Loucy (cell line): ENCODE measurements around the gene BAX.

Experiments used
- H2AFZ ChIP-seq: fragments of 200-600 bp; sonication (generic); 2 replicates; pipeline ENCODE4 v1.6.0; 2016; ENCODE audit warnings: antibody characterized with exemption, mild to moderate bottlenecking, low read length, moderate library complexity
- H3F3A ChIP-seq: fragments of 200-600 bp; 2 replicates; pipeline ENCODE4 v1.6.0; 2016; ENCODE audit warnings: antibody characterized with exemption, low read depth, mild to moderate bottlenecking
- H3K27me3 ChIP-seq: fragments of 200-600 bp; sonication (generic); 2 replicates; pipeline ENCODE4 v1.6.1; 2014; ENCODE audit warnings: low read length, mild to moderate bottlenecking; ENCODE audit not compliant: insufficient read depth, poor library complexity, severe bottlenecking
- H3K36me3 ChIP-seq: fragments of 200-600 bp; sonication (generic); 2 replicates; pipeline ENCODE4 v1.6.1; 2016; ENCODE audit warnings: low read length; ENCODE audit not compliant: insufficient read depth
- H3K4me1 ChIP-seq: fragments of 200-600 bp; sonication (generic); 2 replicates; pipeline ENCODE4 v1.5.1; 2014; ENCODE audit warnings: low read length, mild to moderate bottlenecking; ENCODE audit not compliant: insufficient read depth, poor library complexity, severe bottlenecking
- H3K4me2 ChIP-seq: fragments of 200-600 bp; sonication (generic); 2 replicates; pipeline ENCODE4 v1.6.0; 2014; ENCODE audit warnings: antibody characterized with exemption, low read length, low read depth, mild to moderate bottlenecking; ENCODE audit not compliant: poor library complexity, severe bottlenecking
- H3K4me3 ChIP-seq: fragments of 200-600 bp; sonication (generic); 2 replicates; pipeline ENCODE4 v1.5.1; 2014; ENCODE audit warnings: low read length, mild to moderate bottlenecking, mixed read lengths; ENCODE audit not compliant: poor library complexity, severe bottlenecking
- H3K79me2 ChIP-seq: fragments of 200-600 bp; sonication (generic); 2 replicates; pipeline ENCODE4 v1.6.1; 2014; ENCODE audit warnings: low read length; ENCODE audit not compliant: insufficient read depth
- H3K9ac ChIP-seq: fragments of 200-600 bp; sonication (generic); 2 replicates; pipeline ENCODE4 v1.6.0; 2014; ENCODE audit warnings: mild to moderate bottlenecking, low read depth, low read length, moderate library complexity; ENCODE audit not compliant: poor library complexity, severe bottlenecking
- H3K9me2 ChIP-seq: fragments of 200-600 bp; sonication (generic); replicated peaks from 2 replicates; pipeline ENCODE4 v1.6.1; 2016; ENCODE audit warnings: low read depth, low read length, mixed read lengths
- H3K9me3 ChIP-seq: fragments of 200-600 bp; sonication (generic); 2 replicates; pipeline ENCODE4 v1.6.1; 2014; ENCODE audit warnings: mild to moderate bottlenecking, antibody characterized with exemption, low read length, low read depth; ENCODE audit not compliant: insufficient read depth
- H4K20me1 ChIP-seq: fragments of 200-600 bp; sonication (generic); 2 replicates; pipeline ENCODE4 v1.6.0; 2014; ENCODE audit warnings: antibody characterized with exemption, low read length, mild to moderate bottlenecking; ENCODE audit not compliant: insufficient read depth, poor library complexity, severe bottlenecking
- EZH2phosphoT487 ChIP-seq: fragments of 200-600 bp; IDR thresholded peaks from 2 replicates; pipeline ENCODE4 v1.6.1; 2018; ENCODE audit warnings: antibody characterized with exemption, mild to moderate bottlenecking, moderate library complexity, borderline replicate concordance
- TF ChIP-seq, protein P1 (sequence below): fragments of 200-600 bp; sonication (generic); conservative IDR thresholded peaks from 2 replicates; pipeline ENCODE4 v1.5.1; 2014; ENCODE audit warnings: mild to moderate bottlenecking, antibody characterized with exemption, low read length

The BAX gene

DNA sequence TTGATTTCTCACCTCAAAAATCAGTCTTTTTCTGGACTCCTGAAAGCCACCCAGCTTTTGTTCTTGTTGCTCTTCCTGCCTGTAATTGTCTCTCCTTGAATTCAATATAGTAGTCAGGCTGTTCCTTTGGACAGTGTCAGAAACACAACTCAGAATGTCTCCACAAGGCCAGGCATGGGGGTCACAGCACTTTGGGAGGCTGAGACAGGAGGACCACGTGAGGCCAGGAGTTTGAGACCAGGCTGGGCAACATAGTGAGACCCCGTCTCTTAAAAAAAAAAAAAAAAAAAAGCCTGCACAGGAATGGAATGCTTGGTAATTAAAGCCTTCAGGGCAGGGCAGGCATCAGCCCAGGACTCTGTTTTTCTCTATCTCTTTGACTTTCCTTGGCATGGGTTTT lies 8.9 kb upstream of the BAX start:
- TF ChIP-seq EZH2phosphoT487: no peak
- TF ChIP-seq, protein P1, sequence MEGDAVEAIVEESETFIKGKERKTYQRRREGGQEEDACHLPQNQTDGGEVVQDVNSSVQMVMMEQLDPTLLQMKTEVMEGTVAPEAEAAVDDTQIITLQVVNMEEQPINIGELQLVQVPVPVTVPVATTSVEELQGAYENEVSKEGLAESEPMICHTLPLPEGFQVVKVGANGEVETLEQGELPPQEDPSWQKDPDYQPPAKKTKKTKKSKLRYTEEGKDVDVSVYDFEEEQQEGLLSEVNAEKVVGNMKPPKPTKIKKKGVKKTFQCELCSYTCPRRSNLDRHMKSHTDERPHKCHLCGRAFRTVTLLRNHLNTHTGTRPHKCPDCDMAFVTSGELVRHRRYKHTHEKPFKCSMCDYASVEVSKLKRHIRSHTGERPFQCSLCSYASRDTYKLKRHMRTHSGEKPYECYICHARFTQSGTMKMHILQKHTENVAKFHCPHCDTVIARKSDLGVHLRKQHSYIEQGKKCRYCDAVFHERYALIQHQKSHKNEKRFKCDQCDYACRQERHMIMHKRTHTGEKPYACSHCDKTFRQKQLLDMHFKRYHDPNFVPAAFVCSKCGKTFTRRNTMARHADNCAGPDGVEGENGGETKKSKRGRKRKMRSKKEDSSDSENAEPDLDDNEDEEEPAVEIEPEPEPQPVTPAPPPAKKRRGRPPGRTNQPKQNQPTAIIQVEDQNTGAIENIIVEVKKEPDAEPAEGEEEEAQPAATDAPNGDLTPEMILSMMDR: no peak
- no peaks in the 10 kb centered on the region for H3K9me2 ChIP-seq
- H4K20me1 ChIP-seq: no peaks in the 10 kb centered on the region
- H3K9ac ChIP-seq: no peak overlapping the region
- H3K4me1 ChIP-seq: no peaks in the 10 kb centered on the region
- no peaks in the 10 kb centered on the region for H3K36me3 ChIP-seq
- H3K27me3 ChIP-seq: no peaks in the 10 kb centered on the region
- 0 out of 2 replicates have a peak, but pooled peaks cover 10% of the 10 kb centered on the region for H3K9me3 ChIP-seq
- H3K79me2 ChIP-seq: no peaks in the 10 kb centered on the region
- H3F3A ChIP-seq: no peaks in the 10 kb centered on the region
- H2AFZ ChIP-seq: no peak overlapping the region
- H3K4me3 ChIP-seq: no peak overlapping the region
- no peak overlapping the region for H3K4me2 ChIP-seq

DNA sequence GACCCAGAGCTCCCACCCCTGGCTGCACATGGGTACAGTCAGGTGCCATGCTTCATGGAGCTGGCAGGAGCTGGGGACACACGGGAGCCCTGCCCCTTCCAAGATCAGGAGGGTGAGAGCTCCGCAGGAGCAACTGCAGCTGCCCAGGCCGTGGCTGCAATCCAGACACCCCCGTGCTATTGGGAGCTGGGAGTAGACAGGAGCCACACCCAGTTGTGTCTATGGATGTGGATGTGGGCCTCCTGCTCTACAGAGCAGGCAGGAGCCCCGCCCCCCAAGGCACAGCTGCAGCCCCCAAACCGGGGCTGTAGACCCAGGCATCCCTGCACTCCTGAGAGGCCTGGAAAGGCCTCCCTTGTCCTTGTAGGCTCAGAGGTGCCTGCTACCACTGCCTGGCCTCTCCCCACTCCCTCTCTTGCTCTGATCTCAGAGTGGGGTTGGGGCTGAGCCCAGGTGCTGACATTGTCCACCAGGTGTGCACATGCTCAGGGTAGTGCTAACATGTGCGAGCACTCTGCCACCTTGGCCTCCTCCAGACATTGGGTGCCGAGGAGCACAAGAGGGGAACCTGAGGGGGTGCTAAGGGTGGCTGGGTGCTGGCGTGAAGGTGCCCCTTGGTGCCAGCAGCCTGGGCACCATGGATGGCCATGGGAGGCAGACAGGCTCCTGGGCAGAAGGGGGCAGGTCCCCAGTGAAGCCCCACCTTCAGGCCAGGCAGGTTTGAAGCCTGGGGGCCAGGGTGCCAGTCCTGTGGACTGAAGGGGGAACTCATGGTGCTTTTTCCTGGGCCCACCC lies 8.0 kb upstream of the BAX start:
- Histone ChIP-seq H3K9ac (no peak overlapping the region), H3K36me3 (no peaks in the 10 kb centered on the region), H3K9me2 (no peaks in the 10 kb centered on the region), H3K4me1 (no peaks in the 10 kb centered on the region), H3F3A (no peaks in the 10 kb centered on the region), H4K20me1 (no peaks in the 10 kb centered on the region), H3K79me2 (no peaks in the 10 kb centered on the region), H3K4me3 (no peak overlapping the region), H3K9me3 (0 out of 2 replicates have a peak, but pooled peaks cover 10% of the 10 kb centered on the region), H3K4me2 (no peak overlapping the region), H3K27me3 (no peaks in the 10 kb centered on the region), H2AFZ (no peak overlapping the region)
- TF ChIP-seq EZH2phosphoT487: no peak
- TF ChIP-seq, protein P1: no peak

DNA sequence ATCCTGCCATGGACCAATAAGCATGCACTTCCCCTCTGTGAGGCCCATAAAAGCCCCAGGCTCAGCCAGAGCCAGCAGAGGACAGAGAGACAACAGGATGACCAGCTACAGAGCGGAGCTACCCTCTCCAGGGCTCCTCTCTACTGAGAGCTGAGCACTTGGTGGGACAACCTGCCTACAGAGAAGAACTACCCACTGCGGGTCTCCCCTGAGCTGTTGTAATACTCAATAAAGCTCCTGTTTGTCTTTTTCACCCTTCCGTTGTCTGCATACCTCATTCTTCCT lies 7.5 kb upstream of the BAX start:
- Histone ChIP-seq H3K4me3 (no peak overlapping the region), H3K4me2 (no peak overlapping the region), H3K9me3 (0 out of 2 replicates have a peak, but pooled peaks cover 10% of the 10 kb centered on the region), H3K79me2 (no peaks in the 10 kb centered on the region), H3K27me3 (no peaks in the 10 kb centered on the region), H3K4me1 (no peaks in the 10 kb centered on the region), H2AFZ (no peak overlapping the region), H4K20me1 (no peaks in the 10 kb centered on the region), H3F3A (no peaks in the 10 kb centered on the region), H3K9ac (no peak overlapping the region), H3K36me3 (no peaks in the 10 kb centered on the region), H3K9me2 (no peaks in the 10 kb centered on the region)
- TF ChIP-seq EZH2phosphoT487: no peak
- TF ChIP-seq, protein P1: no peak
